GM06990 (cell line): ENCODE measurements around the gene CETN1.

ENCODE experiments used
- DNase-seq: peaks from one replicate; pipeline ENCODE4 v3.0.0-alpha.2; 2011; ENCODE audit not compliant: insufficient read length; ENCODE audit errors: extremely low read depth
- H3K27me3 ChIP-seq: replicated peaks from 2 replicates; pipeline ENCODE4 v1.6.0; 2011; ENCODE audit warnings: low read length; ENCODE audit not compliant: control insufficient read depth, insufficient read depth
- H3K36me3 ChIP-seq: 2 replicates; pipeline ENCODE4 v1.5.1; 2011; ENCODE audit warnings: low read length; ENCODE audit not compliant: control insufficient read depth, insufficient read depth
- H3K4me3 ChIP-seq: replicated peaks from 2 replicates; pipeline ENCODE4 v1.5.1; 2011; ENCODE audit warnings: low read depth, mild to moderate bottlenecking, control low read depth, low read length
- TF ChIP-seq, protein P1 (sequence below): IDR thresholded peaks from 2 replicates; pipeline ENCODE4 v1.5.1; 2011; ENCODE audit warnings: low read length, control low read depth, mild to moderate bottlenecking, inconsistent platforms; ENCODE audit not compliant: insufficient read depth, poor library complexity, severe bottlenecking

Gene CETN1

DNA sequence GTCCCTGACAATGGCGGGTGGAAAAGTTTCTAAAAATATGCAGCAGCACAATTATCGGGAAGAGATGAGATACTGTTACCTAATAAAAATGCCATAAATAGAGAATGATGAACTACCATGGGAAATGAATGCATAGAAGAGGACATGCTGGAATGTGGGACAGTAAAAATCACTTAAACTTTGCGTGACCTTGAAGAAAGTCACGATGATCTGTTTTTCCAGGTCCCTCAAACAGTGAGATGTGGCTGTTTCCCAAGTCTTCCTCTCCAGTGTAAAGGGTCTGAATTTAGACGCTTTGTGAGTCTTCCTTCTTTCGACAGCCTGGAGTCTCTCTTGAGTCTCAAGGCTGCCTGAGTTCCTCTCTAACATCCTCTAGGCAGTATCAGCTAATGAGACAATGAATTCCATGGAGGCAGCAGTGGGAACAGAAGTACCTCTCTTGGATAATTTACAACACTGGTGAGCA, 18.0 kb downstream of the CETN1 start:
- DNase-seq: no peak
- TF ChIP-seq, protein P1, sequence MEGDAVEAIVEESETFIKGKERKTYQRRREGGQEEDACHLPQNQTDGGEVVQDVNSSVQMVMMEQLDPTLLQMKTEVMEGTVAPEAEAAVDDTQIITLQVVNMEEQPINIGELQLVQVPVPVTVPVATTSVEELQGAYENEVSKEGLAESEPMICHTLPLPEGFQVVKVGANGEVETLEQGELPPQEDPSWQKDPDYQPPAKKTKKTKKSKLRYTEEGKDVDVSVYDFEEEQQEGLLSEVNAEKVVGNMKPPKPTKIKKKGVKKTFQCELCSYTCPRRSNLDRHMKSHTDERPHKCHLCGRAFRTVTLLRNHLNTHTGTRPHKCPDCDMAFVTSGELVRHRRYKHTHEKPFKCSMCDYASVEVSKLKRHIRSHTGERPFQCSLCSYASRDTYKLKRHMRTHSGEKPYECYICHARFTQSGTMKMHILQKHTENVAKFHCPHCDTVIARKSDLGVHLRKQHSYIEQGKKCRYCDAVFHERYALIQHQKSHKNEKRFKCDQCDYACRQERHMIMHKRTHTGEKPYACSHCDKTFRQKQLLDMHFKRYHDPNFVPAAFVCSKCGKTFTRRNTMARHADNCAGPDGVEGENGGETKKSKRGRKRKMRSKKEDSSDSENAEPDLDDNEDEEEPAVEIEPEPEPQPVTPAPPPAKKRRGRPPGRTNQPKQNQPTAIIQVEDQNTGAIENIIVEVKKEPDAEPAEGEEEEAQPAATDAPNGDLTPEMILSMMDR: no peak
- no peak overlapping the region for H3K4me3 ChIP-seq
- H3K36me3 ChIP-seq: no peaks in the 10 kb centered on the region
- H3K27me3 ChIP-seq: no peaks in the 10 kb centered on the region

- H3K36me3 ChIP-seq: no peaks in the 10 kb centered on the region
- H3K4me3 ChIP-seq: no peak overlapping the region
- DNase-seq: no peak
- H3K27me3 ChIP-seq: no peaks in the 10 kb centered on the region
- TF ChIP-seq, protein P1: no peak
These were observed 19.9 kb downstream of the CETN1 start for GRCh38 chr18:600107-600506.

- H3K36me3 ChIP-seq: no peaks in the 10 kb centered on the region
- no peaks in the 10 kb centered on the region for H3K27me3 ChIP-seq
- no peak for DNase-seq
- TF ChIP-seq, protein P1: no peak
- H3K4me3 ChIP-seq: no peak overlapping the region
These were observed 24.6 kb downstream of the CETN1 start for GRCh38 chr18:604771-605170.

DNA sequence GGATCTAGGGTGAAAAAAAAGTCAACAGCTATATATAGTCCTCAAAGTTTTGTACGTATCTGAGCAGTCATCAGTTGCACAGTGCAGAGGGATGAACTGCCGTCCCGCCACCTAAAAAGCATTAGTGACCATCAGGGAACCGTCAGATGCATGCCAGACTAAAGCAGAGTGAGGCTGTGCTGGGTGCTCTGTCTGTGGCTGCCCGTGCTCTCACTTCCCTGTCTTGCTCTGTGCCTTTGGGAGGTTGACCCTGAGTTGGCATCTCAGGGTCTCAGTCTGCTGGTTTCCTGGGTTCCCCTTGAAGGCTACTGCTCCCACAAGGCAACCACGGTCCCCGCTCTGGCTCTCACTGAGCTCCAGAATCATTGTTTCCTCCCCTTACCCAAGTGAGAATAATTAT, 27.8 kb downstream of the CETN1 start:
- no peak overlapping the region for H3K4me3 ChIP-seq
- no peaks in the 10 kb centered on the region for H3K36me3 ChIP-seq
- TF ChIP-seq, protein P1: no peak
- no peak for DNase-seq
- H3K27me3 ChIP-seq: no peaks in the 10 kb centered on the region; the same call in 1 of the 2 replicates

- DNase-seq: no peak
- Histone ChIP-seq H3K36me3 (no peaks in the 10 kb centered on the region), H3K27me3 (no peaks in the 10 kb centered on the region; the same call in 1 of the 2 replicates), H3K4me3 (no peak overlapping the region)
- TF ChIP-seq, protein P1: no peak
These were observed 30.2 kb downstream of the CETN1 start for GRCh38 chr18:610214-610928.
